Measurements from ENCODE around the gene COMMD7.
"Not testable (repeated sequence)": the region's sequence is repeated elsewhere in the genome, so short reads cannot be mapped to it uniquely, and the experiment has no call there.

Gene COMMD7

DNA sequence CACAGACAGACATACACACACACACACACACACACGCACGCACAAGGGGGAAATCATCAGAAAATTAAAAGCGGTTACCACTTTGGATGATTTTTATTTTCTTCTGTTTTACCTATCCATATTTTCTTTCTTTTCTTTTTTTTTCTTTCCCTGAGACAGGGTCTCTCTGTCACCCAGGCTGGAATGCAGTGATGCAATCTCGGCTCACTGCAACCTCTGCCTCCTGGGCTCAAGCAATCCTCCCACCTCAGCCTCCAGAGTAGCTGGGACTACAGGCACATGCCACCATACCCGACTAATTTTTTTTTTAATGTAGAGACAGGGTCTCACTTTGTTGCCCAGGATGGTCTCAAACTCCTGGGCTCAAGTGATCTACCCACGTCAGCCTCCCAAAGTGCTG lies 14.8 kb downstream of the COMMD7 start:
- DNase-seq (ENCODE audit: low spot score): not testable (repeated sequence)

DNA sequence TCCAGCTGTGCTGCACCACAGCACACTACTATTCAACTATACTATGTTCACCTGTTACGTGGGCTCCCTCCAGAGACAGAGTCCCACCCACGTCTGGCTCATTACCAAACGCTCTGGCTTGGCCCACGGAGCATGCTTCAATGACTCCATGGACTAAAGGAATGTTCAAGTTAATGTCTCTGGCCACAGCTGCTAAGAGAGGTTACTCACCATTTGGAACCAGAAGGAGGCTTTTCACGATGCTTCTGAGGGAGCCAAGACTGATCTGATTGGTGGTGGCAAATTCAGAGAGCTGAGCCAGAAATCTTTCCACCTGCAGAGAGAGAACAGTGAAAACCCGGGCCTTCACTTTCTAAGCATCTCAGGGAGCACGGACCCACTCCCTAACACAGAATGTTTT lies 15.6 kb downstream of the COMMD7 start:
- DNase-seq (ENCODE audit: low spot score): no peak

DNA sequence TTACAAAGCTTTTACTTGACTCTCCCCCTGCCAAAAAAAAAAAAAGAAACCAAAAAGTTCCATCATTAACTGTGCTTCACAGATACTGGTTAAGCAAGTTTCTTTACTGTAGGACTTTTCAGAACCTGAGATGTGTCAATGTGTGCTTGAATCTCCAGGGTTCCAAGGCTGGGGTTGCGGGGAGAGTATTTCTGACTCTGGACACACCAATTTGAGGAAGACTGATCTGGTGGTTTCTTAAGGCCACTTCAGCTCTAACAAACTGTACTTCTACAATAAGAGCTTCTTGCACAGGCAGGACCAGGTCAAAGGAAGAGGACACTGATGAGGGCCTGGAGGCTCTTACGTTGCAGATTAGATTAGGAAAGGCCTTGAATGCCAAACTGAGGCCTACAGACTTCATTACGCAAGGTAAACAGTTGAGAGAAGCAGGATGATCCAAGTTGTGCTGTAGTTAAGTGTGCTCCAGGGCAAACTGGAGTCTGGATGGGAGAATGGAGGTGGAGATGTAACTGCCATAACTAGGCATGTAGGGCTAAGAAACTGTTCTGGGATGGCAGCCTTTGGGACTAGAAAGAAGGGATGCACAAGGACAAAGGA lies 24.4 kb downstream of the COMMD7 start:
- DNase-seq (ENCODE audit: low spot score): no peak

DNA sequence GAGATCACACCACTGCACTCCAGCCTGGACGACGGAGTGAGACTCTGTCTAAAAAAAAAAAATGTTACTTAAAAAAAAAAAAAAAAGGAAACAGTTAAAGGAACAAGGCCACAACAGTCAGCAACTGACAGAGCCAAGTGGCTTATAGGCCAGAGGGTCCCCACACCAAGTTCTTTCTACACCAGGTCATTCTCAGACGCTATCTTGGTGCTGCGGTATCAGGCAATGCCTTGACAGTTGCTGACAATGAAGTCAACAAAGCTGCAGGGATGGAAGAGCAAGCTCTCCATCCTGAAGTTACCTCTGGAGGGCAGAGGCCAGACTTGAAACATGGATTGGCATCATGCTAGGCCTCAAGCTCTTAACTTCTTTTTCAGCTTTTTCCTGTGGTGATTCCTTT lies 31.9 kb downstream of the COMMD7 start:
- DNase-seq (ENCODE audit: low spot score): no peak

DNA sequence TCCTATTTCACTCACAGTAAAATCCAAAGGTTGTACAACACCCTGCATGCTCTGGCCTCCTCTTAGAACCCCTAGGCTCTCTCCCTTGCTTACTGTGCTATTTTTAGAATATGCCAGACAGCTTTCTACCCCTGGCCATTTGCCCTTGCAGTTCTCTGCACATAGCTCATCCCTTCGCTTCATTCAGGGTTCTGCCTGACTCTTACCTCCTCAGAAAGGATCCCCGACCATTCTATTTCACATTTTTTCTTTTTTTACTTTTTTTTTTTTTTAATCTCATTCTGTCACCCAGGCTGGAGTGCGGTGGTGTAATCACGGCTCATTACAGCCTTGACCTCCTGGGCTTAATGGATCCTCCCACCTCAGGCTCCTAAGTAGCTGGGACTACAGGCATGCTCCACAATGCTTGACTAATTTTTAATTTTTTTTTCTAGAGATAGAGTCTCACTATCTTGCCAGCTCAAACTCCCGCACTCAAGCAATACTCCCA lies 33.6 kb downstream of the COMMD7 start:
- no peak for DNase-seq (ENCODE audit: low spot score)

DNA sequence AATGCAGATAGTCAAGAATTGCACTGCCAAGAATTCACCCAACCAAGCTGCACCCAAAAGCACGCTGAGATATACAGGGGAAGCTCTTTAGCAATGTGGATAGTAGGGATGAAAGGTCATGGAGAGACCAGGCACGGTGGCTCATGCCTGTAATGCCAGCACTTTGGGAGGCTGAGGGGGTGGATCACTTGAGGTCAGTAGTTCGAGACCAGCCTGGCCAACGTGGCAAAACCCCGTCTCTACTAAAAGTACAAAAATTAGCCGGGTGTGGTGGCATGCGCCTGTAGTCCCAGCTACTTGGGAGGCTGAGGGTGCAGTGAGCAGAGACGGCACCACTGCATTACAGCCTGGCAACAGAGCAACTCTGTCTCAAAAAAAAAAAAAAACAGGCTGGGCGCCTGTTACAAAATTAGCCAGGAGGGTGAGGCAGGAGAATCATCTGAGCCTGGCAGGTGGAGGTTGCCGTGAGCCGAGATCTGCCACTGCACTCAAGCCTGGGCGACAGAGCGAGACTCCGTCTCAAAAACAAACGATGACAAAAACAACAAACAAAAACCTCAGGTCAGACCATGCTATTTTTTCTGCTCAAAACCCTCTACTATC lies 34.1 kb downstream of the COMMD7 start:
- not testable (repeated sequence) for DNase-seq (ENCODE audit: low spot score)

DNA sequence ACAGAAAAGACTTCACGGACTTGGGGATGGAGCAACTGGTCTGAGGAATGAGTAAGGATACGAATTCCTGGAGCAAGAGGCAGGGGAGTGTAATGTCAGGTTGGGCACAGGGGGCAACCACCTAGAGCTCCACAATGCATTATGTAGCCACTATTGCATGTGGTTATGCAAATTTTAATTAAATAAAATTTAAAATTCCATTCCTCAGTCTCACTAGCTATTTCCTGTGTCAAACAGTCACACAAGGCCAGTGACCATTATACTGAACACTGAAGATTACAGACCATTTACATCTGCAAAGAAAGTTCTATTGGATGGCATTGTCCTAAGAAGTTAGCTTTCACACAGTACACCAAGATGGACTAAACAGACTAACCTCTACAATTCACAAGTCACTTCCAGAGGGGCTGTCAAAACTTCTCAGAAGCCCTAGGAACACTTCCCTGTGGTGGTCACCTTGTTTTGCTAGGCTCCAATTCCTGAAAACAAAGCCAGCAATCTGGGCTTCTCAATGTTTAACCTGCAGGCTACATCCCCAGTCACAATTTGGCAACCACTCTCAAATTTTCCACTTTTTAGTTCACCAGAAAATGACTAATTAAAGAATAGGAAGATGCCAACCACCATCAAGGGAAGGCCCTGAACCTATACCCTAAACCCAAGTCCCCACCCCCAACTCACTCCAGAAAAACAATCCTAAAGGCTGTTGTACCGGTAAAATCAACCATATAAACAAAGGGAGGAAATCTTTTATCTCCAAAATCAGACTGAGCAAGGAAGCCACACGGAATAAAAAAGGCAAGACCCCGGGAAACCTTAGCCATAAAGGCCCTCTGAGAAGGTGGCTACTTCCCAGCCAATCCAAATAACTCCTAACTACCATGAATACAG lies 35.3 kb downstream of the COMMD7 start:
- DNase-seq (ENCODE audit: low spot score): no peak

DNA sequence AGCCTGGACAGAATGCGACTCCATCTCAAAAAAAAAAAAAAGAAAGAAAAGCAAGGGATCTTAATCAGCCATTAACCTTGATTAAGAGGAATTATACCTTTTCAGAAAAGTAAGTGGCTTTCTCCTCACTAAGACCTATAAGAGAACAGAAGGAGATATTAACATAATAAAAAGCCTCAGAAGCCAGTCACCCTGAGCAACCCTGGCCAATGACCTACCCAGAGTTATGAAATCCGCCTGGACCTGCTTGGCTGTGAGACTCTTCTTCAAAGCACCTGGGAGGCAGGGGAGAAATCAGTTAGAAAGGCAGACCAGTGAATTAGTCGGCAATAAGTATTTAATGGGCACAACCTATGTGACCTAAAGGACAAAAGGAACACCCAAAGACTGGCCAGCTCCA lies 36.8 kb downstream of the COMMD7 start:
- no peak for DNase-seq (ENCODE audit: low spot score)

DNA sequence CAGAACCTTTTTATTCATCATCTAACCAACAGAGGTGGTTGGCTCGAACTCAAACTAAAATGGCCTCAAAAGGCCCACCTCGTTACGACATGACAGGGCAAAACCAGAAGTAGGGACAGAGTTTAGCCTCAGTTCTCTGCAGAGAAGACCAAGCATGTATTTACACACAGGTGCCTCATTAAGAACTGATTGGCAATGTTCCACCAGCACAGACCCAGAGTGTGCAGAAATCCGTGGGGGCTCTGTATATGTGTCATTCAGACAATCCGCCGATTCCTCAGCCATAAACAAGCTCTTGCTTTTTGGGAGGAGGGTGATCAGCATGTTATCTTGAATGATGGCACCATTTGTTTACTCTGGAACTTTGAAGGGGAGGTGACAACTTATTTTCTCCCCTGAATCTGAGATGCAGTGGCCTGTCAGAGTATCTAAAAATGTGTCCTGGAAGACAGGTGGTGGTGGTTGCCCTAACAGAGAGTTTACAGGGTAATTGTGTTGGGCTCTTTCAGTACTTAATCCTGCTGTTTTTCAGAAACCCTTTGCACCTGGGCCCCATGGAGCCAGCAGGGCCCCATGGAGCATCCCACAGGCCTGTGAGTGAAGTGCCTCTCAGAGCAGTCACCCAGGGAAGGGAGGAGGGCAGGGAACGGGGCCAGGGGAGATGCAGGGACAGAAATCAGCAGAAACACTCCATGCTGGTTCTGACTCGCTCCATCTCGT lies 40.4 kb downstream of the COMMD7 start:
- DNase-seq (ENCODE audit: low spot score): no peak

DNA sequence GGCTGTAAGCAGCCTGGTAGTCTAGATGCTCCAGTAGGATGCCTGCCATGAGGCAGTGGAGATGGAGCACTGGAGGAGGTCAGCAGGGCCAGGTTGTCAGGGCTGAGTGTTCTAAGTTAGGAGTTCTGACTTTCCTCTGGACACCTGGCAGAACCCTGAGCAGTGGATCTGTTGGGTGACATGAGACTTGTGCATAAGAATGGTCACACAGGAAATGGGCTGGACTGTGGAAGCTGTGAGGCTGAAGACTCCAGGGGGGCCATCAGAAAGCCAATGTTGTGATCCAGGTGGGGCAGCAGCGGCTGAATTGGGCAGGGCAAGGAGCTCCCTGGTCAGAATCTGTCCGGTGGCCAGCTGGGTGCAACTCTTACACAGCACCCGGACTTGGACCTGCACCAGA lies 45.7 kb downstream of the COMMD7 start:
- no peak for DNase-seq (ENCODE audit: low spot score)

DNA sequence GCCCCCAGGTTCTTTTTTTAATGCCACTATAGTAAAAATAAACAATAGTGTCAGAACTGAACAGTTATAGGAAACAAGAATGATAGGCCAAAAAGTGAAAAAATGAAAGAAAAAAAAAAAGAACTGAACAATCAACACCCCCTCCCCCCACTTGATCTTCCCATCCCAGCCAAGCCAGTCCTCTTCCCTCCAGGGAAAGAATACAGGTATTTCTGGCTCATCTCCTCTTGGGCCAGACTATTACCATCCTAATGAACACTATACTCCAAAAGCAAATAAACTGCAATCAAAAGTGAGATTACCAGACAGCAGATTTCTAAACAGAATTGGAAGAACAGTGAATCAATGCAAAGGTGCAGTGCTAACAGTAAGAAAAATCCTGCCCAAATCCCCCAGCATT lies 48.2 kb downstream of the COMMD7 start:
- DNase-seq (ENCODE audit: low spot score): no peak

DNA sequence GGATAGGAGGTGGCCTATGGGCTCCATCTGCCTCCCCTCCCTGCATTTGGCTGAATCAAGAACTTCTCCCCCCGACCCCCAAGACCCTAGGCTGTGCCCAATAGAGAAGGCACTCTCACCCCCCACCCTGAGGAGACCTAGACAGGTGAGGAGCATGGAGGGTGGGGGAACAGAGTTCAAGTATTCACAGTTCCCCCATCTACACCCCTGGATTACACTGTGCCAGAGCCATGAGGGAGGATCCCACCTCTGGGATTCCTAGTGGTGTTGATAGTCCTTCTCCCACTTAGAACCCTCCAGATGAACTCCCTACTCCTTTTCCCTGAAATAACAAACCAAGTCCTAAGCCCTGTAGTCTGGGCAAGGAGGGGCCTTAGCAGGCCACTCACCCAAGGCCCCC lies 54.3 kb downstream of the COMMD7 start:
- DNase-seq (ENCODE audit: low spot score): not testable (repeated sequence)

DNA sequence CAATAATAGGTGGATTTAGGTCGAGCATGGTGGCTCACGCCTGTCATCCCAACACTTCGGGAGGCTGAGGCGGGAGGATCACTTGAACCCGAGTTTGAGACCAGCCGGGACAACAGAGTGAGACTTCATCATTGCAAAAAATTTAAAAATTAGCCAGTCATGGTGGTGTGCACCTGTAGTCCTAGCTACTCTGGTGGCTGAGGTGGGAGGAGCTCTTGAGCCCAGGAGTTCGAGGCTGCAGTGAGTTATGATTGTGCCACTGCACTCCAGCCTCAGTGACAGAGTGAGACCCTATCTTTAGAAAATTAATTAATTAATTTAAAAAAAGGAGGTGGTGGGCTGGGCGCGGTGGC lies 56.1 kb downstream of the COMMD7 start:
- no peak for DNase-seq (ENCODE audit: low spot score)

DNA sequence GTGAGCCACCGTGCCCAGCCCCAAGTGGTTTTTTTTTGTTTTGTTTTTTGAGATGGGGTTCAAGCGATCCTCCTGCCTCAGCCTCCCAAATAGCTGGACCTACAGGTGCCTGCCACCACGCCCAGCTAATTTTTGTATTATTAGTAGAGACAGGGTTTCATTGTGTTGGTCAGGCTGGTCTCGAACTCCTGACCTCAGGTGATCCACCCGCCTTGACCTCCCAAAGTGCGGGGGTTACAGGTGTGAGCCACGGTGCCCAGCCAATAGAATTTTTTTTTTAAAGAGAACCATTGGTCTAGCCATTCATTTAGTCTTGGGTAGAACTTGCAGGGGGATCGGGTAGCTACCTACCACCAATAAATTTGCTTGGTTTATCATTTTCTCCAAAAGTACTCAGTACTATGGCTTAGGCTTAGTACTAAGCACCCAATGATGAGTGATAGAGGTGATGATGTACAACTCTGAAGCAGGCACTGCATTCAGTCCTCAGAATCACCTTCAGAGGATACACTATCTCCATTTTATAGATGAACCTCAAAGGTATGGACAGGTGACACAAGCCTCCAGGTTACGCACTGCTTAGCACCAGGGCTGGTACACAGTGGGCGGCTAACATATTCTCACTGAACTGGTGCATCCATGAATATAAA lies 56.6 kb downstream of the COMMD7 start:
- no peak for DNase-seq (ENCODE audit: low spot score)

DNA sequence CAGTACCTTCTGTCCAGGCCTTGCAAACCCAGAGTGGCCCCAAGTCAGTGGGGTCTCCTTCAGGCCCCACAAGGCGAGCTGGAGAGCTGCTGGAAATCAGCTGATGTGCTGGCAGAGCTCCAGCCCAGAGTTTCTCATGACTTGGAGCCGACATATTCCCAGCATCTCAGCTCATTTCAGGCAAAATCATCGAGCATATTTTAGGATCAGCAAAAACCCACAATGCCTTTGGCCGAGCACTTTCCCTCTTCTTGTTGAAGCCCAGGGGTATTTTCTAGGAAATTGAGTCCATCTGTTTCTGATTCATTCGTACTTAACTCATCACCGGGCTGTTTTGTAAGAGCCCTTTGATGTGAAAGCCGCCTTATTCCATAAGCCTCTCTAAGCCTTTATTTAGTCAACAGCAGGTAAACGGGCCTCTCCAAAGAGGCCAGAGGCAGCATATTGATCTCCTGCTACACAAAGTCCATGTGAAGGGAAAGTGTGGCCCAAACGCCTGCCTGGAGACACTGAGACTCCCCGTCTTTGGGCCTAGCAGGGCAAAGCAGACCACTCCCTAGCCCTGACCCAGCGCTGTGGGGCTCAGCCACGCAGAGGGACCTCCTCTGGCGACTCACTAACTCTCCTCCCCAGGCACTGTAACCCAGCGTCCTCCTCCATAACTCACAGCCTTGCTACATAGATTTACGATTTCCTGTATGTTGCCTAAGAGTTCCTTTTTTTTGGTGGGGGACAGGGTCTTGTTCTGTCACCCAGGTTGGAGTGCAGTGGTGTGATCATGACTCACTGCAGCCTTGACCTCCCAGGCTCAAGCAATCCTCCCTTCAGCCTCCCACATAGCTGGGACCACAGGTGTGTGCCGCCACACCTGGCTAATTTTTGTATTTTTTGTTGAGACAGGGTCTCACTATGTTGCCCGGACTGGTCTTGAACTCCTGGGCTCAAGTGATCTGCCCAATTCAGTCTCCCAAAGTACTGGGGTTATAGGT lies 57.4 kb downstream of the COMMD7 start:
- no peak for DNase-seq (ENCODE audit: low spot score)

DNA sequence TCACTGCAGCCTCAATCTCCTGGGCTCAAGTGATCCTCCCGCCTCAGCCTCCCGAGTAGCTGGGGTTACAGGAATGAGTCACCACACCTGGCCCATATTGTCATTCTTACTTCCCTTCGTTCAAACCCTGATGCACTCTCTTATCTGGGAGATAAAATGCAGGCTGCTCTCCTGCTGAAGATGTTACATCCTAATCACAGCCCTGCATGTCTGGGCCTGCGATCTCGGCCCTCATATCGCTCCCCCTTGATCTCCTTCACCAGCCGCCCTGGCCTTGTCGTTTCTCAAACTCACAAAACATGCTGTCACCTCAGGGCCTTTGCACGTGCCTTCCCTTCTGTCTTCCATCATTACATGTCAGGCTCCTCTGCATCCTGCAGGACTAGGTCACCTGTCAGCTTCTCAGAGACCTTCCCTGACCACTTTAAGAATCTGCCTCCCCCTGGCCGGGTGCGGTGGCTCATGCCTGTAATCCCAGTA lies 60.7 kb downstream of the COMMD7 start:
- no peak for DNase-seq (ENCODE audit: low spot score)

DNA sequence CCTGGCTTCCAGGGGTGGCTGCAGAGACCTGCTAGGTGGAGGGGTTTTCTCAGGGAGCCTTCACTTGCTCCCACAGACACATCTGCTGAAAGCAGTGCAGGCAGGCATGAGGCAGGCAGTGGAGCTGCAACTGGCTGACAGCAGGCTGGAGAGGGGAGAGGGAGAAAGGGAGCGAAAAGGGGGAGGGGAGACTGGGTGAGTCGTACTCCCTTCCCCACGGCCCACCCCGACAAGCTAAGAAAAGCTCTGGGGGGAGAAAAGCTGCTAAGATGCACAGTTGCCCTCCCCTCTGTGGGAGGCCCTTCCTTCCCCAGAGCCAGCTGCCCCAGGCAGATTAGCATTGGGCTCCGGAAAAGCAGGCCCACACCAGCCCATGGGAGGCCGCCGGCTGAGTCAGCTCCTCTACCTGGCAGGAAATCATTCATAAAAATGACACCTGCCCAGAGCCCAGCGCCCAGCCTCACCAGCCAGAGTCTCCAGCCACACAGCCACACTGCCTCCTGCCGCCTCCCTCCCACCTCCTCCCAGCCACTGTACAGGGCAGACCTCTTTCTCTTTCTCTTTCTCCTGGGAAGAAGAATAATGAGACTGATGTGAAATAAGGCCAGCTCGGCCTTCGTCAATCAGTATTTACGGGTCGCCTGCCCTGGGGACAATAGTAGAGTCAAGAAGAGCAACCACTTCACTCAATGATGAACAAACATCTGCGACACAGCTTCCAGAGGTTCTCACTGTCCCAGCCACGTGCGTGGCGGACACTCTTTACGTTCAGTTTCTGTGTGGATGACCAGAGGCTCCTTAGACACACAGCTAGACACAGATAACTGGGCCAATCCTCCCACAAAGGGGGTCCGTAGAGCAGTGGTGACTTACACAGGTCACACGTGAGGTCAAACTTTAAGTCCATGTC lies 61.8 kb downstream of the COMMD7 start:
- DNase-seq (ENCODE audit: low spot score): no peak

DNA sequence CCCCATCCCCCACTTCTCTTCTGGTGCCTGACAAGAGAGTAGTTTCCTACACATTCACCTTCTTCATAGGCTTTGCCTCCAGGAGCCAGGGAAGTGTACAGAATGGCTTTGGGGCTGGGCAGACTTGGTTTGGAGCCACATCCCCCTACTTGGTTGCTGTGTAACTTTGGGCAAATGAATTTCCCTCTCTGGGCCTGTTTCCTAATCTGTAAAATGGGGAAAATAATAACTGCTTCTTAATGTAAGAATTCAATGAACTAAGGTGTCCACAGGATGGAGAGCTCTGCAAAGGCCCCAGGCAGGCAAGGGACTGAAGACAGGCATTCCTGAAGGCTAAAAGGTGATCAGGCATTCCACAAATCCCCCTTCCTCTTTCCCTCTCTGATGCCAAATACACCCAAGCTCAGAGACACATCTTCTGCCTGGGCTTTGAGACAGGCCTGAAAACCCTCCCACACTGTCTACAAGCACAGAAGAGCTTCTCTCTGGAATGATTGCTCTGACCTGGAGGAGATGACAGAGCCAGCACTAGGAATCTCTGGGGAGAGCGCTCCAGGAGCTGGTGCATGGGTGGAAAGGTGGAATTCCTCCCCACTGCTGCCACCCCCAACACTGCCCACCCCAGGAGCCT lies 62.6 kb downstream of the COMMD7 start:
- no peak for DNase-seq (ENCODE audit: low spot score)

DNA sequence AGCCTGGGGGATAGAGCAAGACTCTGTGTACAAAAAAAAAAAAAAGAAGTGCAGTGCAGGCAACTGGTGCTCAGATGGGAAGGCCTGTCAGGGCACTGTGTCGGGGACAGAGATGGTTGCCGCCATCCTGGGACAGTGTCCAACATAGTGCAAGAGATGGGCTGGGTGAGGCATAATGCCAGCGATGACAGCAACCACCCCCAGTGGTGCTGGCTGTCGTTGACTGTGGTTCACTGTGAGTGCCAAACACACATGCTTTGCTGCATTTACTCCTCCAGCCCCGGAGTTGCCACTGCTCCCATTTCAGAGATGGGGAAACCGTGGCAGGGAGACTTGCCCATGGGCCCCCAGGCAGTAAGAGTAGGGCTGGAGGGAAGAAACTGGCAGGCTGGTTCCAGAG lies 64.3 kb downstream of the COMMD7 start:
- no peak for DNase-seq (ENCODE audit: low spot score)

Measured in CD4-positive, alpha-beta T cell treated with Interleukin-2 at 100 ng/mL for 4 hours (primary cell).